Dermis blood vessel endothelial cell (primary cell): ENCODE results near the gene GREB1L. TPM values are rescaled to one million over a fixed set of nuclear protein-coding genes. Genes with fewer than 3 reads are reported as not detected.
"Not testable (repeated sequence)": the region's sequence is repeated elsewhere in the genome, so short reads cannot be mapped to it uniquely, and the experiment has no call there.

Experiments
- DNase-seq: peaks from one replicate; pipeline ENCODE4 v3.0.0; 2010
- total RNA-seq: library from RNA; depleted of rRNA; stranded (reverse); fragments of >200 nt; gene quantifications from 2 replicates; pipeline ENCODE4 v1.2.3, GENCODE V29; 2014

GREB1L gene
- total RNA-seq, result 4.9 and 10.1 TPM in 2 replicates

- peak; percentile 84 for DNase-seq
Measured at GRCh38 chr18:21242141-21242779, at the start of gene GREB1L. Gene GREB1L (plus strand): TSS chr18:21242232. CDS start chr18:21383519, 141,287 bp downstream.

- DNase-seq, result no peak
Measured at GRCh38 chr18:21192308-21192624, 49.8 kb upstream of the GREB1L start.

- DNase-seq, result peak; percentile 64
Measured at GRCh38 chr18:21194871-21195771, 46.9 kb upstream of the GREB1L start.

GRCh38 chr18:21196426-21196825 is 45.6 kb upstream of the GREB1L start:
- no peak for DNase-seq

- no peak for DNase-seq
Measured at GRCh38 chr18:21203126-21203525, 38.9 kb upstream of the GREB1L start.

- no peak for DNase-seq
Measured at GRCh38 chr18:21203542-21204241, 38.3 kb upstream of the GREB1L start.

- DNase-seq, result no peak
Measured at GRCh38 chr18:21205695-21206094, 36.3 kb upstream of the GREB1L start.

- no peak for DNase-seq
Measured at GRCh38 chr18:21210278-21210677, 31.8 kb upstream of the GREB1L start.

GRCh38 chr18:21210784-21211183 is 31.2 kb upstream of the GREB1L start:
- DNase-seq, result no peak

GRCh38 chr18:21214409-21214808 is 27.6 kb upstream of the GREB1L start:
- DNase-seq, result not testable (repeated sequence)

GRCh38 chr18:21215490-21215889 is 26.5 kb upstream of the GREB1L start:
- DNase-seq, result no peak

GRCh38 chr18:21218862-21219261 is 23.2 kb upstream of the GREB1L start:
- DNase-seq, result no peak

GRCh38 chr18:21230436-21230835 is 11.6 kb upstream of the GREB1L start:
- no peak for DNase-seq

GRCh38 chr18:21241301-21242048 is 557 bp upstream of the GREB1L start:
- peak; percentile 53 for DNase-seq

GRCh38 chr18:21242780-21243401 is 859 bp downstream of the GREB1L start:
- peak; percentile 42 for DNase-seq

- DNase-seq, result peak; percentile 24
Measured at GRCh38 chr18:21254576-21254975, 12.5 kb downstream of the GREB1L start.

GRCh38 chr18:21255211-21255610 is 13.2 kb downstream of the GREB1L start:
- peak; percentile 84 for DNase-seq

- DNase-seq, result no peak
Measured at GRCh38 chr18:21257386-21257785, 15.4 kb downstream of the GREB1L start.

- DNase-seq, result no peak
Measured at GRCh38 chr18:21260621-21261020, 18.6 kb downstream of the GREB1L start.

- no peak for DNase-seq
Measured at GRCh38 chr18:21261352-21261751, 19.3 kb downstream of the GREB1L start.

GRCh38 chr18:21262244-21262643 is 20.2 kb downstream of the GREB1L start:
- no peak for DNase-seq

GRCh38 chr18:21262979-21263378 is 20.9 kb downstream of the GREB1L start:
- peak; percentile 83 for DNase-seq
